IPS DF 19.7 (cell line): ENCODE data around the gene NEIL3.
"Not testable (repeated sequence)": the region's sequence is repeated elsewhere in the genome, so short reads cannot be mapped to it uniquely, and the experiment has no call there.

ENCODE experiments used
- DNase-seq: peaks from one replicate; pipeline ENCODE4 v3.0.0-alpha.2; 2013; ENCODE audit warnings: low read depth, low spot score

The NEIL3 gene

GRCh38 chr4:177301126-177301639 is 8.5 kb upstream of the NEIL3 start:
- no peak for DNase-seq

- DNase-seq: no peak
Measured at GRCh38 chr4:177302371-177303100, 7.1 kb upstream of the NEIL3 start.

GRCh38 chr4:177304094-177304493 is 5.6 kb upstream of the NEIL3 start:
- no peak for DNase-seq

- DNase-seq: not testable (repeated sequence)
Measured at GRCh38 chr4:177304864-177305263, 4.8 kb upstream of the NEIL3 start.

GRCh38 chr4:177308125-177308524 is 1.5 kb upstream of the NEIL3 start:
- DNase-seq: no peak

GRCh38 chr4:177308847-177309521 is 690 bp upstream of the NEIL3 start:
- no peak for DNase-seq

GRCh38 chr4:177311589-177311988 is 1.9 kb downstream of the NEIL3 start:
- DNase-seq: no peak

GRCh38 chr4:177313263-177313662 is 3.6 kb downstream of the NEIL3 start:
- DNase-seq: no peak

GRCh38 chr4:177315767-177316464 is 6.2 kb downstream of the NEIL3 start:
- DNase-seq: no peak

GRCh38 chr4:177320721-177321120 is 11.0 kb downstream of the NEIL3 start:
- DNase-seq: no peak

GRCh38 chr4:177321647-177322046 is 12.0 kb downstream of the NEIL3 start:
- DNase-seq: no peak

- DNase-seq: no peak
Measured at GRCh38 chr4:177322266-177322665, 12.6 kb downstream of the NEIL3 start.

- DNase-seq: no peak
Measured at GRCh38 chr4:177322881-177323280, 13.2 kb downstream of the NEIL3 start.

- DNase-seq: no peak
Measured at GRCh38 chr4:177323416-177323815, 13.7 kb downstream of the NEIL3 start.

- no peak for DNase-seq
Measured at GRCh38 chr4:177332119-177332518, 22.4 kb downstream of the NEIL3 start.

- no peak for DNase-seq
Measured at GRCh38 chr4:177339477-177340374, 30.1 kb downstream of the NEIL3 start.

- no peak for DNase-seq
Measured at GRCh38 chr4:177348348-177348747, 38.7 kb downstream of the NEIL3 start.

GRCh38 chr4:177349191-177349590 is 39.5 kb downstream of the NEIL3 start:
- DNase-seq: no peak

GRCh38 chr4:177351622-177352244 is 42.1 kb downstream of the NEIL3 start:
- no peak for DNase-seq

- no peak for DNase-seq
Measured at GRCh38 chr4:177356206-177356605, 46.5 kb downstream of the NEIL3 start.

GRCh38 chr4:177356921-177357320 is 47.2 kb downstream of the NEIL3 start:
- no peak for DNase-seq
